Ectodermal cell (in vitro differentiated cells): Measurements from ENCODE around the gene MAT1A.
"Not testable (repeated sequence)": the region's sequence is repeated elsewhere in the genome, so short reads cannot be mapped to it uniquely, and the experiment has no call there.

ENCODE experiments used
- H3K27ac ChIP-seq: 2 replicates; pipeline ENCODE4 v1.7.0; 2013; ENCODE audit warnings: mild to moderate bottlenecking, low read depth, low read length; ENCODE audit not compliant: insufficient read depth, poor library complexity, severe bottlenecking
- H3K27me3 ChIP-seq: 2 replicates; pipeline ENCODE4 v1.7.0; 2013; ENCODE audit warnings: mild to moderate bottlenecking, low read length; ENCODE audit not compliant: insufficient read depth, control insufficient read depth, poor library complexity, severe bottlenecking
- H3K36me3 ChIP-seq: one replicate; pipeline ENCODE4 v1.7.0; 2013; ENCODE audit warnings: low read length; ENCODE audit not compliant: control insufficient read depth, insufficient read depth
- H3K4me1 ChIP-seq: one replicate; pipeline ENCODE4 v1.7.0; 2013; ENCODE audit warnings: low read length; ENCODE audit not compliant: control insufficient read depth, insufficient read depth
- H3K4me3 ChIP-seq: 2 replicates; pipeline ENCODE4 v1.7.0; 2013; ENCODE audit warnings: low read depth, low read length, control low read depth; ENCODE audit not compliant: insufficient read depth
- H3K9me3 ChIP-seq: 2 replicates; pipeline ENCODE4 v1.7.0; 2013; ENCODE audit warnings: mild to moderate bottlenecking, low read length, moderate library complexity; ENCODE audit not compliant: control insufficient read depth
- WGBS, 2 experiments: methylation state at CpG; one replicate each; pipeline ENCODE4 v1.1.7; 2013; ENCODE audit warnings: missing lambda C conversion rate in 2 of 2; 5-methylcytosine and 5-hydroxymethylcytosine counted together

The MAT1A gene

DNA sequence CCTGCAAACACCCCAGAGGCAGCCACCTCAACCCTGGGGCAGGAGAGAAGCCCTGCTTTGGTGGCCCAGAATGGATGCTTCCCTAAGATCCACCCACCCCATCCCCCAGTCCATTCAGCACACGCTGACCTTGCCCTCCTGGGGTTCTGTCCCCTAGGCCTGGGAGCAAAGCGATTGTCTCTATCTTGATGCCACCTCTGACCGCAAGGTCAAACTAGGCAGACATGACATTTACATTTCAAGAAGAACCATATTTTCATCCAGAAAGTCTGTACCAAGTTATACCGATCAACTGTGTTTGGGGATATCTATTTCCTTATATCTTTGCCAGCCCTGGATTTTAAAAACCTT is 23.0 kb downstream of the MAT1A start:
- Histone ChIP-seq H3K36me3 (no peaks in the 10 kb centered on the region), H3K4me1 (peaks cover 15% of the 10 kb centered on the region), H3K27me3 (no peaks in the 10 kb centered on the region), H3K4me3 (no peak overlapping the region), H3K27ac (peak overlapping the region; percentile 9), H3K9me3 (no peaks in the 10 kb centered on the region)
- WGBS, 2 experiments = 65 to 70% methylated on average over 4 of the region's 4 CpGs

DNA sequence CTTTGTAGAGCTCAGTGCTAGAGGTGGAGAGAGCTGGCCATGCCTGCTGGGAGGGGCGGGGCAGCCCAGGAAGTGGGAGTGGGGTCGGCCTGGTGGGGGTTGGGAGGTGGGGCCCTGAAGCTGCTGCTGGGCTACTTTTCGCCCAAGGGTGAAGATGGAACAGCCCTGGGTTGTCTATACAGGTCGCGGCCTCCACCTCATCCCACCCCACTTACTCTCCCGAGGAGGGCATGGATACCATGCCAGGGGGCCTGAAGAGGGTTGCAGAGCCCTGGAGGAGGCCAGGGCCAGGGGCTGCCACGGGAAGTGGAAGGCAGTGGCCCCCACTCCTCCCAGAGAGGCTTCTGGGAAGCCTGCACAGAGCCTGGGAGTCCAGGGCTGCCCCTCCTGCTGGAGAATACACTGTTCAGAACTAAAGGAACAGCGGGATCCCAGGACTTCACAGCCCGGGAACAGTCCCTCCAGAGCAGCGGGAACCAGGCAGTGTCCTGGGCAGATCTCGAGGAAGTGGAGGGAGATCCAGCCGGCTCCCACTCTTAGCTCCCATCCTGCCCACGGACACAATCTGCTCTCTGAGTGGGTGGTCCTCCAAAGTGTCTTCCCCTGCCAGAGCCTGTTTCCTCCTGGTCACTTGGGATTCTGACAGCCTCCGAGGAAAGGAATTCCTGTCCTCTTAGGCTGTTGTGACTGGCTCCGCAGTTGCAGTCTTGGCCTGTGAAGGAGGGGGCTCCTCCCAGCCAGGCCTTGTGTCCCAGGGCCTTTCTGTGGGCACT is 23.5 kb downstream of the MAT1A start:
- H3K36me3 ChIP-seq = no peaks in the 10 kb centered on the region
- H3K9me3 ChIP-seq = no peaks in the 10 kb centered on the region
- no peaks in the 10 kb centered on the region for H3K27me3 ChIP-seq
- H3K27ac ChIP-seq = peak overlapping the region; percentile 9
- peaks cover 15% of the 10 kb centered on the region for H3K4me1 ChIP-seq
- 32 to 40% methylated on average over 14 to 15 of the region's 15 CpGs for WGBS, 2 experiments
- H3K4me3 ChIP-seq = no peak overlapping the region

DNA sequence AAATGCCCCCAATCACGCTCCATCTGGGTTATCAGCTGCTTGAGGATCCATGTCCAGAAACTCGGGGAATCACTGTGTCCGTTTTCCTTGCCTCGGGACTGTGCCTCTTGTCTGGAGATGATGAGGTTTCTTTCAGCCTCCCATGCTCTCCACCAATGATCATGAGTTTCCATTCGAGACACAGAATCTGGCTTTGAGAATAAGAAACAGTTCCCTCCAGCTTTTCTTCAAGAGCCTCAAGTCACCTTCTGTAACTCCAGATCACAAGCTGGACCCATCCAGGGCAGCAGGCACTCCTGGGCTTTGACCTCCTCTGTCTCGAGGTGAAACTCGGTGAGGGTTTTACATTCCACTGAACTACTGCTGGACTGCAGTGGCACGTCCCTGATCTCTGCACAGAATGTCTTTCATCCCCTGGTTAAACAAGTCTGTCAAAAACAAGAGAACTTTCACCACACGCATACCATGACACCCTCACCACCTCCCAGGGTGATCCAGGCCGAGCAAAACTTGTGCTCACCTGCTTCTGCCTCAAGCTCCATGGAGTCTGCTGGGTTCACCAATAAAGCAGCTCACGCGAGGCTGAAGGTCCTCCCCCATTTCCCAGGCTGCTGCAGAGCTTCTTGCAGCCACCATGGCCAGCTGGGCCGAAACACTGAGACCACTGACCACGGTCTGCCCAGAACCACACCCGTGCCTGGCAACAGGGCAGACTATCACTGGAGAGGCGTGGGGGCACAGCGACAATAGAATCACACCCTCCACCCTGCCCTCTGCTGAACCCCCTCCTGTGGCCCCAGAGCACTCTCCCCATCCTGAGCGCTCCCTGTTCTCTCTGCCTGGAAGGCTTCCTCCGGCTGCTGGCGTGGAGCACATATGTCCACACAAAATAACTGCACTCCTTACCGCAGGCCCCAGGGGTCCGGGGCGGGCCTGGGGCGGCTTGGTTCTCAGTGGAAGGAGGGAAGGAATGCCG is 25.1 kb downstream of the MAT1A start:
- no peaks in the 10 kb centered on the region for H3K36me3 ChIP-seq
- no peaks in the 10 kb centered on the region for H3K9me3 ChIP-seq
- no peaks in the 10 kb centered on the region for H3K27me3 ChIP-seq
- H3K27ac ChIP-seq = no peak overlapping the region
- peak overlapping the region; percentile 6 for H3K4me3 ChIP-seq
- peaks cover 15% of the 10 kb centered on the region for H3K4me1 ChIP-seq
- 89% methylated on average over 19 to 25 of the region's 25 CpGs for WGBS, 2 experiments

DNA sequence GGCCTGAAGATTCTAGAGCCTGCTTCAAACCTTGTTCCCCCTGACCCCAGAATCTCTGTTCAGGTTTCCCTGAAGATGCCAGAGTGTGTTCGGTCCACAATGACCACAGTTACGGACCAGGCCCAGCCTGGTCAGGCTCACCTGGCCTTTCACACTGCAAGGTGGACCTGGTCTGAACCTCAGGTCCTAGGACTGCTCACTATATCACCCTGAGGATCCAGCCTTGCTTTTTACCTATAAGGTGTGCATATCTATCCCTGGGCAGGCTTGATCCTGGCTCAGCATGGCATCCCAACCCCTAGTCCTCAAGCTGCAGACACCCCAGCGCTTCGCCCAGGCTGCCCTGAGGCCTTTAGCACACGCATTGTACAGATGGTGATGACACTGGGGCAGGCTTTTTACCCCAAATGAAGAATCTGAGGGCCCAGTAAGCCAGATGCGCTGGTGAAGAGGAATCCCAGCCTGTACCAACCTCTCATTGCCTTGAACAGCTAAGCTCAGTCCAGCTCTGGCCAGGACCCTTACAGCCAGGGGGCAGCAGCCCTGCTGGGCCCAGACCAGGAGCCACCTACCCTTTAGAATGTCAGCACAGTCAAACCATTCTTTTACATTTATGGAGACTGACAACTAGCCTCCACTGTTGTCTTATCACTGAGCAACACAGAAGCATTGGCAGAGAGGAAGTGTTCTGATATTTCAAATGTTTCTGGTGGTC is 28.0 kb downstream of the MAT1A start:
- WGBS, 2 experiments = 94 to 95% methylated on average over 6 of the region's 6 CpGs
- Histone ChIP-seq H3K27ac (no peak overlapping the region), H3K4me1 (peaks cover 17% of the 10 kb centered on the region), H3K36me3 (no peaks in the 10 kb centered on the region), H3K27me3 (no peaks in the 10 kb centered on the region), H3K9me3 (no peaks in the 10 kb centered on the region), H3K4me3 (no peak overlapping the region)

DNA sequence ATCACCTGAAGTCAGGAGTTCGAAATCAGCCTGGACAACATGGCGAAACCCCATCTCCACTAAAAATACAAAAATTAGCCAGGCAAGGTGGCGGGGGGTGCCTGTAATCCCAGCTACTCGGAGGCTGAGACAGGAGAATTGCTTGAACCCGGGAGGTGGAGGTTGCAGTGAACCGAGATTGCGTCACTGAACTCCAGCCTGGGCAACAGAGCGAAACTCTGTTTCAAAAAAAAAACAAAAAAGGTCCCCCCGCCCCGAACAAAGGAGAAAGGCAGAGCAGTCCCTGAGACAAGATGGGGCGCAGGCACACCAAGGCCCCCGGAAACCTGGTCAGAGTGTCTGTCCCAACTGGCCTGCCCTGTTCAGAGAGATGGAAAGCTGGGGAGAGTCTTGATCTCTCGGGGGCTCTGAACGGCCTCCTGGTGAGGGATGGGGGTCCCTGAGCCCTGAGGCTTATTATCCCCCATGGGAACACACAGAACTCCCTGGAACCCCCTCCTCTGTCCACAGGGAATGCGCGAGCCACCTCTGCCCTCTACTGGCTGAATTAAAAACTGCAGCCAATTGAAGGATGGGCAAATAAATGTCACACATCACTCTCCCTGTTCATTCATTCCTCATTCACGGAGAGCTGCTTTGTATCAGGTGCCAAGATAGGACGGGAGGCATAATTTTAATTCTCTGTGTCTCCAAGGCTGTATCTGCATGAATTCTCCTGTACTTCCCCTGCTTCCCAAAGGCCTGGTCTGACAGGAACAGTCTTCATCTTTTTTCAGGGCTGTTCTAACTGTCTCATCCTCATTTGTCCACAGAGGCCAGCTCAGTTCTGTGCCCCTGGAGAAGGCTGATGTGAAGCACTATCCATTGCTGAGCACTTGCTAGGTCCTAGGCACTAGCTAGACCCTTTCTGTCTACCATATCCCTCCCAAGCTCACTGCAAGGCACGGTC is 28.9 kb downstream of the MAT1A start:
- H3K4me3 ChIP-seq = no peak overlapping the region
- no peak overlapping the region for H3K27ac ChIP-seq
- H3K4me1 ChIP-seq = peaks cover 14% of the 10 kb centered on the region
- H3K9me3 ChIP-seq = no peaks in the 10 kb centered on the region
- no peaks in the 10 kb centered on the region for H3K27me3 ChIP-seq
- 68 to 69% methylated on average over 19 of the region's 19 CpGs for WGBS, 2 experiments
- H3K36me3 ChIP-seq = no peaks in the 10 kb centered on the region

DNA sequence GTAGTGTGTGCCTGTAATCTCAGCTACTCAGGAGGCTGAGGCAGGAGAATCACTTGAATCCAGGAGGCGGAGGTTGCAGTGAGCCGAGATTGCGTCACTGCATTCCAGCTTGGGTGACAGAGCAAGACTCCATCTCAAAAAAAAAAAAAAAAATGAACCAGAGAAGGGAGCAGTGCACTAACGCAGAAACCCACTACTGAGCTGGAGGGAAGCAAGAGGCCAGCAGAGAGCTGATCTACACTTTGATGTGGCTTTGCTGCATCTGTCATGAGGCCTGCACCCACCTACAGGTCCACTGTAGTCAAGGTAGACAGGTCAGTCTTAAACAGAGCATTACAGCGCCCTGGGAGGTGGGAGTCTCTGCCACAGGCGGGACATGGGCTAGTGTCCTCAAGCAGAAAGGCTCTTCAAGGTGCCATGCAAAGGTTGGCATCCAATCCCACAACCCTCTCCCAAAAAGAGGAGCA is 30.0 kb downstream of the MAT1A start:
- no peak overlapping the region for H3K27ac ChIP-seq
- 89 to 91% methylated on average over 6 of the region's 6 CpGs for WGBS, 2 experiments
- H3K9me3 ChIP-seq = no peaks in the 10 kb centered on the region
- no peaks in the 10 kb centered on the region for H3K36me3 ChIP-seq
- H3K4me3 ChIP-seq = no peak overlapping the region
- no peaks in the 10 kb centered on the region for H3K27me3 ChIP-seq
- peaks cover 6% of the 10 kb centered on the region for H3K4me1 ChIP-seq

DNA sequence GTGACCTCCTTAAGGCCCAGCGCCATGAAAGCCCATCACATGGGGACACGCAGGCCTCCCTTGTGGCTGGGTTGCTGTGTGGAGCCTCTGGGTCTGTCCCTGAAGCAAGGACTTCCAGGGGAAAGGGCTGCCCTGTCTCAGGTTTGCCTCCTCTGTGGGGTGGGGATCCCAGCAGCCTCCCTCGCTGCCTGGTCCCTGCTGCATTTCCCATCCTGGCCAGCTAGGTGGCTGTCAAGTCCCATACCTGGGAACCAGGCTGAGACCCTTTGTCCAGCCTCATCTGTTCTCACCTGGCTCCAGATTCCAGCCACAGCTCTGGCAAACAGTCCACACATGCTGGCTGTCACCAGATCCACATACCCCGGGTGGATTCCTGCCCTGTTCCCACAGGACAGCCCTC is 32.7 kb downstream of the MAT1A start:
- not testable (repeated sequence) for H3K27me3 ChIP-seq, H3K27ac ChIP-seq, H3K4me1 ChIP-seq, H3K4me3 ChIP-seq, H3K36me3 ChIP-seq, H3K9me3 ChIP-seq
- 21% methylated on average over 4 of the region's 4 CpGs for WGBS, 2 experiments

DNA sequence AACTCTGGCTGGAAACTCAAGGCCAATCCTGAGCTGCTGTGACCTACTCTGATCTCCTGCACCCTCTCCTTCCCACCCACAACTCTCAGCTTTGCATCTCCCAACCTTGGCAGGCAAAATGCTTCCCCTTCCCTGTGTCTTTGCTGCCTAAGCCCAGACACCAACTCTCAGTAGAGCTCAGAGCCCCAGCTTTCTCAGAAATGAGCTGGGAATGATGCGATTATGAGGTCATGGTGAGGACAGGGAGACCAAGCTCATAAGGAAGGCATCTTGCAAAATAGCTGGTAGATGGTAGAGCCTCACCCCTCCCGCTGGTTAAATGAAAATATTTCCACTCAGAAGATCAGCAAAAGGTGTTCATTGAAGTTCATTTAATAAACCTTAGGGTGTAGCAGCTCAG is 34.7 kb downstream of the MAT1A start:
- not testable (repeated sequence) for H3K4me3 ChIP-seq, H3K27me3 ChIP-seq, H3K9me3 ChIP-seq, H3K36me3 ChIP-seq, H3K27ac ChIP-seq, H3K4me1 ChIP-seq
- no CpG with 5 or more reads among the region's 2 CpGs for WGBS, 2 experiments

DNA sequence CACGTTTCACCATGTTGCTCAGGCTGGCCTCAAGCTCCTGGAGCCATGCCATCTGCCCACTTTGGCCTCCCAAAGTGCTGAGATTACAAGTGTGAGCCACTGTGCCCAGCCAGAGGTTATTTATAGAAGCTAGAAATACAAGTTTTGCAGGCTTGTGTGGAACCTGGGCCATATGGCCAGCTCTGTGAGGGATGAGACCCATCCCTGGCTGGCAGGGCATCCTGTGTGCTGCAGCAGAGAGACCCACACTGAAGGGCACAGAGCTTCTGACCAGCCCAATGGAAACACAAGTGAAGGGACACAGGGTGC is 35.5 kb downstream of the MAT1A start:
- H3K27me3 ChIP-seq, H3K27ac ChIP-seq, H3K9me3 ChIP-seq, H3K4me1 ChIP-seq, H3K4me3 ChIP-seq, H3K36me3 ChIP-seq: not testable (repeated sequence)
- 73 to 80% methylated on average over 1 of the region's 1 CpG for WGBS, 2 experiments
